HepG2 (cell line): ENCODE data around the gene TSEN34. TPM values are rescaled to one million over a fixed set of nuclear protein-coding genes. Genes with fewer than 3 reads are reported as not detected.

Source experiments
- ARHGAP35 ChIP-seq: sonication (generic); formaldehyde crosslinking; IDR thresholded peaks from 2 replicates; pipeline ENCODE4 v1.9.0; 2022; ENCODE audit warnings: mild to moderate bottlenecking, inconsistent platforms, moderate library complexity, missing genetic modification reagents, borderline replicate concordance
- ASH2L ChIP-seq: fragments of 300-600, 200-600 bp; sonication (generic); IDR thresholded peaks from 2 replicates; pipeline ENCODE4 v1.7.0; 2017; ENCODE audit warnings: low read depth, mild to moderate bottlenecking, moderate library complexity, mixed read lengths, low read length; ENCODE audit not compliant: insufficient read length
- CEBPB ChIP-seq: IDR thresholded peaks from 2 replicates; pipeline ENCODE4 v1.6.1; 2011; ENCODE audit warnings: low read depth, low read length, improper control_type of control experiment, borderline replicate concordance
- ELF1 ChIP-seq: sonication (generic); formaldehyde crosslinking; IDR thresholded peaks from 2 replicates; pipeline ENCODE4 v1.4.0; 2020; ENCODE audit warnings: missing genetic modification reagents
- ELF4 ChIP-seq: sonication (generic); formaldehyde crosslinking; IDR thresholded peaks from 2 replicates; pipeline ENCODE4 v1.5.0; 2020; ENCODE audit warnings: missing genetic modification reagents, mild to moderate bottlenecking, moderate library complexity, borderline replicate concordance
- ESRRA ChIP-seq: sonication (generic); formaldehyde crosslinking; IDR thresholded peaks from 2 replicates; pipeline ENCODE4 v1.5.1; 2020; ENCODE audit warnings: mild to moderate bottlenecking, low read depth, missing genetic modification reagents
- FOXO1 ChIP-seq: sonication (generic); formaldehyde crosslinking; IDR thresholded peaks from 2 replicates; pipeline ENCODE4 v1.4.0; 2020; ENCODE audit warnings: missing genetic modification reagents
- KLF6 ChIP-seq: IDR thresholded peaks from 2 replicates; pipeline ENCODE4 v1.8.0; 2016; ENCODE audit warnings: missing biosample characterization, missing genetic modification reagents
- KMT2B ChIP-seq: IDR thresholded peaks from 2 replicates; pipeline ENCODE4 v1.6.1; 2016; ENCODE audit warnings: missing genetic modification reagents, missing compliant biosample characterization
- MAFK ChIP-seq, 2 experiments: IDR thresholded peaks in 1 of 2; conservative IDR thresholded peaks in 1 of 2; 2 replicates each; pipeline ENCODE4 v1.6.1; 2011; ENCODE audit warnings: improper control_type of control experiment in 2 of 2, low read length in 2 of 2
- MIER3 ChIP-seq: IDR thresholded peaks from 2 replicates; pipeline ENCODE4 v1.6.1; 2016; ENCODE audit warnings: missing compliant biosample characterization, borderline replicate concordance
- MTF2 ChIP-seq: sonication (generic); formaldehyde crosslinking; IDR thresholded peaks from 2 replicates; pipeline ENCODE4 v1.5.0; 2020; ENCODE audit warnings: missing genetic modification reagents, borderline replicate concordance
- RBAK ChIP-seq: sonication (generic); formaldehyde crosslinking; IDR thresholded peaks from 2 replicates; pipeline ENCODE4 v1.5.1; 2020; ENCODE audit warnings: mild to moderate bottlenecking, missing genetic modification reagents
- REPIN1 ChIP-seq: sonication (generic); formaldehyde crosslinking; IDR thresholded peaks from 2 replicates; pipeline ENCODE4 v1.8.0; 2022; ENCODE audit warnings: missing genetic modification reagents, low read depth, mild to moderate bottlenecking, borderline replicate concordance
- SETDB1 ChIP-seq: sonication (generic); formaldehyde crosslinking; IDR thresholded peaks from 2 replicates; pipeline ENCODE4 v1.5.1; 2020; ENCODE audit warnings: missing genetic modification reagents, mild to moderate bottlenecking, borderline replicate concordance
- SMYD3 ChIP-seq: sonication (generic); formaldehyde crosslinking; IDR thresholded peaks from 2 replicates; pipeline ENCODE4 v1.8.1; 2023; ENCODE audit warnings: mild to moderate bottlenecking, missing genetic modification reagents
- SP4 ChIP-seq: sonication (generic); formaldehyde crosslinking; IDR thresholded peaks from 2 replicates; pipeline ENCODE4 v1.8.1; 2023; ENCODE audit warnings: mild to moderate bottlenecking, missing genetic modification reagents
- YY1 ChIP-seq: IDR thresholded peaks from 2 replicates; pipeline ENCODE4 v1.6.1; 2011; ENCODE audit warnings: low read length, low read depth, moderate library complexity, mild to moderate bottlenecking; ENCODE audit not compliant: insufficient read depth, insufficient replicate concordance
- ZBTB7B ChIP-seq: sonication (generic); formaldehyde crosslinking; IDR thresholded peaks from 2 replicates; pipeline ENCODE4 v1.4.0; 2020; ENCODE audit warnings: missing genetic modification reagents
- ZNF205 ChIP-seq: IDR thresholded peaks from 2 replicates; pipeline ENCODE4 v1.6.1; 2018; ENCODE audit warnings: missing biosample characterization, missing genetic modification reagents
- ZNF230 ChIP-seq: sonication (generic); formaldehyde crosslinking; IDR thresholded peaks from 2 replicates; pipeline ENCODE4 v1.4.0; 2020; ENCODE audit warnings: mild to moderate bottlenecking, missing genetic modification reagents
- ZNF451 ChIP-seq: sonication (generic); formaldehyde crosslinking; IDR thresholded peaks from 2 replicates; pipeline ENCODE4 v1.5.0; 2020; ENCODE audit warnings: mild to moderate bottlenecking, missing genetic modification reagents
- ZZZ3 ChIP-seq: sonication (generic); formaldehyde crosslinking; IDR thresholded peaks from 2 replicates; pipeline ENCODE4 v1.4.0; 2020; ENCODE audit warnings: missing genetic modification reagents, mild to moderate bottlenecking, borderline replicate concordance
- polyA plus RNA-seq, 8 experiments: library from polyadenylated mRNA; depleted of rRNA in 3 of 8; stranded (reverse) in 7 of 8; unstranded in 1 of 8; fragments of >200 nt; fragmentation: Illumina TruSeq in 4 of 8; extraction: Trizol in 4 of 8; gene quantifications; 2 replicates each; pipeline versions ENCODE4 v1.2.1 to v1.2.3, GENCODE V29; 2011 to 2016; ENCODE audit warnings: low read depth in 4 of 8, missing spikeins in 1 of 8, mixed read lengths in 1 of 8; ENCODE audit not compliant: insufficient read depth in 1 of 8
- total RNA-seq, 5 experiments: library from RNA; depleted of rRNA; stranded (reverse); fragments of >200 nt; fragmentation: Illumina TruSeq; extraction: Trizol; gene quantifications; 2 replicates each; pipeline ENCODE4 v1.2.3, GENCODE V29; 2016; ENCODE audit warnings: low read depth in 1 of 5
- TF ChIP-seq, protein P1 (sequence below): sonication (generic); formaldehyde crosslinking; IDR thresholded peaks from 2 replicates; pipeline ENCODE4 v1.9.0; 2022; ENCODE audit warnings: missing genetic modification reagents, mild to moderate bottlenecking, borderline replicate concordance
- TF ChIP-seq, protein P2 (sequence below): sonication (generic); formaldehyde crosslinking; conservative IDR thresholded peaks from 2 replicates; pipeline ENCODE4 v1.8.0; 2022; ENCODE audit warnings: mild to moderate bottlenecking, moderate library complexity, missing genetic modification reagents

Gene TSEN34
- total and polyA plus RNA-seq, 2 of the 13 experiments (the other 11 are each of a cell fraction or from before 2014, with no cell fraction given), result 55.1 to 65.4 TPM

DNA sequence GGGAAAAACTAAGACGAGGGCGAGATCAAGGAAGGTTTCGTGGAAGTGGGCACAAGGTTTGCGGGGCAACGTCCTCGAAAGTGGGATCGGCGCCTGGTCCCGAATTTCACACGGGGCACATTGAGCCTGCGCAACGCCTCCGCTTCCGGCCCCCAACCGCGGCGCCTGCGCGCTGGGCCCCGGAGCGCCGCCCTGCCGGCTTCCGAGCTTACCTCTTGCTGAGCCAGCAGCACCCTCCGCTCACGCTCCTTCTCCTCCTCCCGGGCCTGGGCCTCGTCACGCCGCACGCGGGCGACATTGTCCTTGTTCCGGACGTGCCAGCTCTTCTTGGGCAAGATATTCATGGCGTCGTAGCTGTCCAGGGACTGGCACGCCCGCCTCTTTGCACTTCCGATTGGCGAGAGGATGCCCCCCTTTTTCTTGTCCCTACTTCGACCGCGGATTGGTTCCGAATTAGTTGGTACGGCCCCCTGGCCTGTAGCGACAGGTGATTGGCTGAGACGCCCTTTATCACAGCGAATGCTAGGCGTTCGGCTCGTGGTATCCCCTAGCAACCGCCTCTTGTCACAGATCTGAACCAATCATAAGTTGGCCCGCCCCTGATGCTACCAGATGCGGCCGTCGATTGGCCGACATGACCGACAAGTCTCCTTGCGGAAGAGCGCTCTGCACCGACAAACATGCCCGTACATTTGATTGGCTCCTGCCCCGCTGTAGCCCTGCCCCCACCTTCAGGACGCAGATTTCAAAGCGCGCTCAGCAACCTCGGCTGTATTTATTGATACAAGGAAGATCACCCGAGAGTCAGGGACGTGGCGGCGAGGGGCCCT is 31.5 kb upstream of the TSEN34 start, which contains the start of gene LENG1 (continued):
- TF ChIP-seq ARHGAP35 (CRISPR knock-in tag), result peak; percentile 42; the same call in 1 of the 2 replicates
- peak; percentile 73 for TF ChIP-seq SP4 (CRISPR knock-in tag)
- TF ChIP-seq MAFK (conservative IDR thresholded peaks at IDR 0.05 in 1 of 2, IDR thresholded peaks at IDR 0.05 in 1 of 2; ENCODE audit: low read length in 2 of 2), result 0 out of 4 replicates have a peak, but pooled peaks of 1 of the 2 experiments have one; percentile 16
- TF ChIP-seq MIER3, result no peak
- peak; percentile 13; the same call in 1 of the 2 replicates for TF ChIP-seq FOXO1 (CRISPR knock-in tag)
- TF ChIP-seq ZNF451, result 0 out of 2 replicates have a peak, but pooled peaks have one; percentile 30
- TF ChIP-seq ELF4, result peak; percentile 90
- TF ChIP-seq ASH2L, result peak; percentile 84
- TF ChIP-seq RBAK (CRISPR knock-in tag), result no peak
- TF ChIP-seq, protein P1, sequence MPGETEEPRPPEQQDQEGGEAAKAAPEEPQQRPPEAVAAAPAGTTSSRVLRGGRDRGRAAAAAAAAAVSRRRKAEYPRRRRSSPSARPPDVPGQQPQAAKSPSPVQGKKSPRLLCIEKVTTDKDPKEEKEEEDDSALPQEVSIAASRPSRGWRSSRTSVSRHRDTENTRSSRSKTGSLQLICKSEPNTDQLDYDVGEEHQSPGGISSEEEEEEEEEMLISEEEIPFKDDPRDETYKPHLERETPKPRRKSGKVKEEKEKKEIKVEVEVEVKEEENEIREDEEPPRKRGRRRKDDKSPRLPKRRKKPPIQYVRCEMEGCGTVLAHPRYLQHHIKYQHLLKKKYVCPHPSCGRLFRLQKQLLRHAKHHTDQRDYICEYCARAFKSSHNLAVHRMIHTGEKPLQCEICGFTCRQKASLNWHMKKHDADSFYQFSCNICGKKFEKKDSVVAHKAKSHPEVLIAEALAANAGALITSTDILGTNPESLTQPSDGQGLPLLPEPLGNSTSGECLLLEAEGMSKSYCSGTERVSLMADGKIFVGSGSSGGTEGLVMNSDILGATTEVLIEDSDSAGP (CRISPR knock-in tag), result peak; percentile 63; the same call in 1 of the 2 replicates
- TF ChIP-seq MTF2 (CRISPR knock-in tag), result peak; percentile 34; the same call in 1 of the 2 replicates
- TF ChIP-seq CEBPB, result peak; percentile 22; the same call in 1 of the 2 replicates
- TF ChIP-seq KMT2B, result peak; percentile 47; the same call in 1 of the 2 replicates
- TF ChIP-seq KLF6 (CRISPR knock-in tag), result peak; percentile 58; the same call in 1 of the 2 replicates
- TF ChIP-seq ELF1 (CRISPR knock-in tag), result peak; percentile 89
- TF ChIP-seq REPIN1 (CRISPR knock-in tag), result peak; percentile 79; the same call in 1 of the 2 replicates
- TF ChIP-seq, protein P2, sequence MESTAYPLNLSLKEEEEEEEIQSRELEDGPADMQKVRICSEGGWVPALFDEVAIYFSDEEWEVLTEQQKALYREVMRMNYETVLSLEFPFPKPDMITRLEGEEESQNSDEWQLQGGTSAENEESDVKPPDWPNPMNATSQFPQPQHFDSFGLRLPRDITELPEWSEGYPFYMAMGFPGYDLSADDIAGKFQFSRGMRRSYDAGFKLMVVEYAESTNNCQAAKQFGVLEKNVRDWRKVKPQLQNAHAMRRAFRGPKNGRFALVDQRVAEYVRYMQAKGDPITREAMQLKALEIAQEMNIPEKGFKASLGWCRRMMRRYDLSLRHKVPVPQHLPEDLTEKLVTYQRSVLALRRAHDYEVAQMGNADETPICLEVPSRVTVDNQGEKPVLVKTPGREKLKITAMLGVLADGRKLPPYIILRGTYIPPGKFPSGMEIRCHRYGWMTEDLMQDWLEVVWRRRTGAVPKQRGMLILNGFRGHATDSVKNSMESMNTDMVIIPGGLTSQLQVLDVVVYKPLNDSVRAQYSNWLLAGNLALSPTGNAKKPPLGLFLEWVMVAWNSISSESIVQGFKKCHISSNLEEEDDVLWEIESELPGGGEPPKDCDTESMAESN (CRISPR knock-in tag), result peak; percentile 16; the same call in 1 of the 2 replicates
- TF ChIP-seq YY1, result peak; percentile 79
- TF ChIP-seq ESRRA (CRISPR knock-in tag), result 0 out of 2 replicates have a peak, but pooled peaks have one; percentile 24
- TF ChIP-seq ZBTB7B (CRISPR knock-in tag), result no peak
- no peak for TF ChIP-seq SETDB1 (CRISPR knock-in tag)
- 0 out of 2 replicates have a peak, but pooled peaks have one; percentile 78 for TF ChIP-seq ZZZ3 (CRISPR knock-in tag)
- TF ChIP-seq SMYD3 (CRISPR knock-in tag), result peak; percentile 83; the same call in 1 of the 2 replicates
- TF ChIP-seq ZNF205, result no peak; the same call in 1 of the 2 replicates
- peak; percentile 80 for TF ChIP-seq ZNF230 (CRISPR knock-in tag)
